Effector memory CD4-positive, alpha-beta T cell (primary cell): Measurements from ENCODE around the gene ARGLU1.

Experiments
- DNase-seq, 3 donors: peaks; one replicate each; pipeline ENCODE4 v3.0.0-alpha.2; 2020
- H3K27ac ChIP-seq: 2 replicates; pipeline ENCODE4 v1.7.0; 2013; ENCODE audit warnings: mild to moderate bottlenecking, low read length, moderate library complexity; ENCODE audit not compliant: insufficient read depth, poor library complexity, severe bottlenecking
- H3K27me3 ChIP-seq: replicated peaks from 2 replicates; pipeline ENCODE4 v1.7.0; 2013; ENCODE audit warnings: mild to moderate bottlenecking, low read length; ENCODE audit not compliant: insufficient read depth, control insufficient read depth, poor library complexity, severe bottlenecking
- H3K36me3 ChIP-seq: 2 replicates; pipeline ENCODE4 v1.7.0; 2013; ENCODE audit warnings: mild to moderate bottlenecking, low read length, moderate library complexity; ENCODE audit not compliant: control insufficient read depth, insufficient read depth
- H3K4me1 ChIP-seq: 2 replicates; pipeline ENCODE4 v1.7.0; 2013; ENCODE audit warnings: low read length, mild to moderate bottlenecking; ENCODE audit not compliant: control insufficient read depth, insufficient read depth, poor library complexity, severe bottlenecking
- H3K4me3 ChIP-seq: 2 replicates; pipeline ENCODE4 v1.7.0; 2013; ENCODE audit warnings: low read length, low read depth, mild to moderate bottlenecking; ENCODE audit not compliant: insufficient read depth, poor library complexity, severe bottlenecking
- H3K9me3 ChIP-seq: 2 replicates; pipeline ENCODE4 v1.7.0; 2013; ENCODE audit warnings: mild to moderate bottlenecking, low read length, moderate library complexity; ENCODE audit not compliant: control insufficient read depth

ARGLU1 gene

DNA sequence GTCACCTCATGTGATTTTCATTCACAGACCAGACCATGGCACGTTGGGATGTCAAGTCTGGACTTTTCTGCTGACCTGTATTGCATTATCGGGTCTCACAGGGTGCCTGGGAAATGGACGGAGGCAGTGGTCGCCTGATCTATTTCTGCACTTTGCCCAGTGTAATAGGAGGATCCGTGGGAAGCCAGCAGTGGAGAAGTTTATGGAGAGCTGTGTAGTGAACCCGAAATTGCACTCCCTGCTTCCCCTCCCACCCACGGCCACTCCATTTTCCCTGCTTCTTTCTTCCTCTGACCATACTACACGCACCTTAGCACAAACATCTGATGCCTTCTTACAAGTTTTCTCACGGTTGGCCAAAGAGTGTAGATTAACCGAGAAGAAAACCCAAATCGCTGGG lies 49.4 kb downstream of the ARGLU1 start:
- H3K9me3 ChIP-seq, result no peaks in the 10 kb centered on the region
- H3K27ac ChIP-seq, result no peak overlapping the region
- no peak overlapping the region for H3K4me3 ChIP-seq
- no peaks in the 10 kb centered on the region for H3K36me3 ChIP-seq
- no peak for DNase-seq
- H3K4me1 ChIP-seq, result no peaks in the 10 kb centered on the region
- H3K27me3 ChIP-seq, result no peaks in the 10 kb centered on the region

DNA sequence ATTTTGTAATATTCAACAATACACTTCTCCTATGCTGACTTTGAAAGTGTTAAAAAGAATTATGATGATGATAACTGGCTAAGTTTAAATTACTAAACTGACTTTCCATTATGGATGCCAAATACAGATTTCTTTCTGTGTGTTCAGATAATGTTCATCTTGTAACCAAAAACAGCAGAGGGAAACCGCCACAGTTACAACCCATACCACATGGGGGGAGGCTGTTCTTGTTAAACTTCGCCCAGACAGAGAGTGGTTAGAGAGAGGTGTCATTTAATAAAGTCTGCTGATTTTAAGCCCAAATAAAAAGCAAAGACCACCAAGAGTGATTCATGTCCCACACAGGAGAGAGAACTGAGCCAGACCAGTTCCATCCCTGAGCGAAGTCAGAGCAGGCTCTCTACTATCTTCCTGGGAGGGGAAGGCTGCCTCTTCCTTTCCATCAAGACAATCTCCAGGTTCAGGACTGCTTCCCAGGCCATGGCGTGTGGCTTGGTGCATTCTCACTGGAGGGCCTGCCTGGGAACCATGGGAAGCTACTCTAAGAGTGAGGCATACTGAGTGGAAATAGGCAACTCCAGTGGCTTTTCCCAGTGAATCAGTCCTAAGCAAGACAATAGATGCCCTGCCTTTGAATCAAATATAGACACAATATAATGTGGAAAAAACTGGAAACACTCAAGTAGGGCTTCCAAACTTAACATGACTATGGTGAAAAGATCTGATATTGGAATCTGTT lies 50.7 kb downstream of the ARGLU1 start:
- no peaks in the 10 kb centered on the region for H3K4me1 ChIP-seq
- H3K36me3 ChIP-seq, result no peaks in the 10 kb centered on the region
- no peaks in the 10 kb centered on the region for H3K9me3 ChIP-seq
- DNase-seq, result no peak
- no peak overlapping the region for H3K4me3 ChIP-seq
- H3K27ac ChIP-seq, result no peak overlapping the region
- H3K27me3 ChIP-seq, result no peaks in the 10 kb centered on the region

- no peak for DNase-seq
- H3K4me3 ChIP-seq, result no peak overlapping the region
- no peaks in the 10 kb centered on the region for H3K27me3 ChIP-seq
- H3K9me3 ChIP-seq, result no peaks in the 10 kb centered on the region
- H3K36me3 ChIP-seq, result no peaks in the 10 kb centered on the region
- no peak overlapping the region for H3K27ac ChIP-seq
- H3K4me1 ChIP-seq, result no peaks in the 10 kb centered on the region
Observed at GRCh38 chr13:106515635-106516254, 52.2 kb downstream of the ARGLU1 start.

DNA sequence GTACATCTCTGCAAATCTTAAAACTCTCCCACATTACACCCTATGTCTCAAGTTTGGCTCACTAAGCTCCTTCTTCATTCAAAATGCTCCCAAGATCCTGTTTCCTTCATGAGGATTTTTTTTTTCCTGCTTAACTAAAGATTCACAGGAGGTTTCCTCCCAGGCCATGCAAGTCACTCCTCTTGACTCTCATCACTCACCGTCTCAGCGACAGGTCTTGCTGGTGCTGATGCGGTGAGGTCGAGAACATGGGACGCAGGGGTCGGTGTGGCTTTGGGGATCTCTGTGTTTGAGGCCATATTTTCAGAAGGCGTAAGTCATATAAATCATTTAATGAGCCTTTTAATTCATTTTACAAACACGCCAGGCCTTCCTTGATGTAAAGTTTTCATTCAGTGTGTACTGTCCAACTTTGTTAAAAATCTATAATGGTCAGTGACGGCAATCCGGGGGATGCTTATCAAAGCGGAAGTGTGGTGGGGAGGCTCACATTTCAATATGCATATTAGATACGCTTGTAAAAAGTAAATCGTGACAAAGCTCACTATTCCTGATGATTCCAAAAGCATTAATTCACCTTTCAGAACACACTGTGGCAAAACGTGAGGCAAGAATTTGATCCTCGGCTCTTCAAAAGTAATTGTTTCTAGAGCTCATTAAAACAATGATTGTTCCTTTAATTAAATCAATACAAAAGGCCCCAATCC lies 52.9 kb downstream of the ARGLU1 start:
- H3K27me3 ChIP-seq, result no peaks in the 10 kb centered on the region
- no peaks in the 10 kb centered on the region for H3K4me1 ChIP-seq
- no peak overlapping the region for H3K4me3 ChIP-seq
- H3K36me3 ChIP-seq, result no peaks in the 10 kb centered on the region
- no peaks in the 10 kb centered on the region for H3K9me3 ChIP-seq
- H3K27ac ChIP-seq, result no peak overlapping the region
- no peak for DNase-seq

GRCh38 chr13:106513025-106513983 lies 54.6 kb downstream of the ARGLU1 start:
- no peaks in the 10 kb centered on the region for H3K9me3 ChIP-seq
- no peak for DNase-seq
- no peaks in the 10 kb centered on the region for H3K36me3 ChIP-seq
- no peak overlapping the region for H3K27ac ChIP-seq
- no peak overlapping the region for H3K4me3 ChIP-seq
- H3K27me3 ChIP-seq, result no peaks in the 10 kb centered on the region
- no peaks in the 10 kb centered on the region for H3K4me1 ChIP-seq

- no peak overlapping the region for H3K4me3 ChIP-seq
- DNase-seq, result no peak
- no peaks in the 10 kb centered on the region for H3K27me3 ChIP-seq
- no peaks in the 10 kb centered on the region for H3K36me3 ChIP-seq
- H3K4me1 ChIP-seq, result no peaks in the 10 kb centered on the region
- H3K9me3 ChIP-seq, result no peaks in the 10 kb centered on the region
- no peak overlapping the region for H3K27ac ChIP-seq
Observed at GRCh38 chr13:106507560-106508274, 60.2 kb downstream of the ARGLU1 start.

DNA sequence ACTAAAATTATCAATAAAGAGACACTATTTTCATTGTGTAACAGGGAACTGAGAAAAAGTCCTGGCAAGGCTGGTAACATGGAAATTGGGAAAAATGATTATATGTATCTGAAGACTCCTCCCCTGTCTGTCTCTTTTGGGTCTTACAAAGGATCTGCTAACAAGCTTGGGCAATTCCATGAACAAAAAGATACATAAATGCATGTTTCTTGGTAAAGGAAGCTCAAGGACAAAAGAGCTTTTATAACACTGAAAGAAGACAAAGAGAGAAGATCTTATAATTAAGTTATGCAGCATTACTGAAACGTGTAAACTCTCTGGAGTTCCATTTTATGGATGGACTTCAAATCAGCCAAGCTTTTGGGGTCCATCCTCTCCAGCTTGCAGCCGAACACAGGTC lies 61.7 kb downstream of the ARGLU1 start:
- Histone ChIP-seq H3K4me1 (no peaks in the 10 kb centered on the region), H3K27ac (no peak overlapping the region), H3K27me3 (no peaks in the 10 kb centered on the region), H3K4me3 (no peak overlapping the region), H3K9me3 (no peaks in the 10 kb centered on the region), H3K36me3 (no peaks in the 10 kb centered on the region)
- DNase-seq, result no peak

GRCh38 chr13:106505732-106506131 lies 62.2 kb downstream of the ARGLU1 start:
- Histone ChIP-seq H3K4me1 (no peaks in the 10 kb centered on the region), H3K4me3 (no peak overlapping the region), H3K27ac (no peak overlapping the region), H3K27me3 (no peaks in the 10 kb centered on the region), H3K36me3 (no peaks in the 10 kb centered on the region), H3K9me3 (no peaks in the 10 kb centered on the region)
- no peak for DNase-seq

DNA sequence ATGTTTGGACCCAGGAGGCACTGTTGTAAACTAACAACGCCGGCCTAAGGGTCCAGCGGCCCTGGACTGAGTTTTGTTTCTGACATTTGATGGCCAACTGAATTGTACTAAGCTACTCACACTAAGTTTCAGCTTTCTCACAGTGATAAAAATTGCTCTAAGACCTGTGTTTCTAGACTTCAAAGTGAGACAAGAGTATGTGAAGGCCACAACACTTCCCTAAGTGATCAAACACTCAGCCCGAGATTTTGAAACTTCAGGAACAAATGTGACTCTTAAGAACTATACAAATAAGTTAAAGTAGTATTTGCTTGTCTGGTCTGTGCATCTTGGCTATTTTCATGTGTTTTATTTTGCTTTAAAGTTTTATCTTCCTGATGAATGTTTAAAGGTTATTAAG lies 62.6 kb downstream of the ARGLU1 start:
- Histone ChIP-seq H3K4me1 (no peaks in the 10 kb centered on the region), H3K27ac (no peak overlapping the region), H3K36me3 (no peaks in the 10 kb centered on the region), H3K9me3 (no peaks in the 10 kb centered on the region), H3K4me3 (no peak overlapping the region), H3K27me3 (no peaks in the 10 kb centered on the region)
- no peak for DNase-seq
